SK-N-SH (cell line): ENCODE measurements around the gene WDR62. TPM values are rescaled to one million over a fixed set of nuclear protein-coding genes. Genes with fewer than 3 reads are reported as not detected.

Experiments
- CTCF ChIA-PET: fragments of 300-600, 350-600 bp; formaldehyde crosslinking; extraction: SDS; loops from one replicate; lab custom pipeline; 2021; lab: Yijun Ruan, JAX
- POLR2A ChIA-PET: fragments of 350-600 bp; sonication (Branson Sonifier 250); formaldehyde crosslinking; extraction: SDS; loops from one replicate; lab custom pipeline; 2020; ENCODE audit warnings: antibody characterized with exemption, inconsistent platforms; lab: Yijun Ruan, JAX
- DNase-seq: peaks from one replicate; pipeline ENCODE4 v3.0.0; 2012
- H2AFZ ChIP-seq: fragments of 200-600 bp; sonication (generic); 2 replicates; pipeline ENCODE4 v1.8.1; 2016; ENCODE audit warnings: antibody characterized with exemption, mild to moderate bottlenecking, low read depth
- H3F3A ChIP-seq: fragments of 200-600 bp; sonication (generic); replicated peaks from 2 replicates; pipeline ENCODE3; 2016; ENCODE audit warnings: antibody characterized with exemption, mild to moderate bottlenecking; ENCODE audit not compliant: insufficient read depth
- H3K27ac ChIP-seq, 2 experiments: fragments of 200-500 bp in 1 of 2; fragments of 200-600 bp in 1 of 2; sonication (Bioruptor generic) in 1 of 2; sonication (generic), shearing (Covaris generic) in 1 of 2; 2 replicates each; pipeline versions ENCODE4 v1.5.1 to v1.6.1; 2014 to 2016; ENCODE audit warnings: low read depth in 2 of 2, inconsistent platforms in 1 of 2, low read length in 1 of 2, mild to moderate bottlenecking in 1 of 2, mixed read lengths in 1 of 2
- H3K27me3 ChIP-seq: fragments of 200-600 bp; sonication (generic), shearing (Covaris generic); 2 replicates; pipeline ENCODE4 v1.6.1; 2016; ENCODE audit warnings: mixed run types; ENCODE audit not compliant: insufficient read depth
- H3K36me3 ChIP-seq, 2 experiments: fragments of 200-500 bp in 1 of 2; fragments of 200-600 bp in 1 of 2; sonication (Bioruptor generic) in 1 of 2; sonication (generic) in 1 of 2; replicated peaks in 1 of 2; 2 replicates each; pipeline versions ENCODE3 to v1.5.1; 2014 to 2016; ENCODE audit warnings: low read length in 1 of 2, mild to moderate bottlenecking in 1 of 2; ENCODE audit not compliant: insufficient read depth in 2 of 2, control insufficient read depth in 1 of 2
- H3K4me1 ChIP-seq, 2 experiments: fragments of 200-500 bp in 1 of 2; fragments of 200-600 bp in 1 of 2; sonication (Bioruptor generic) in 1 of 2; sonication (generic), shearing (Covaris generic) in 1 of 2; 2 replicates each; pipeline versions ENCODE4 v1.5.1 to v1.6.1; 2014 to 2016; ENCODE audit warnings: low read depth in 1 of 2, low read length in 1 of 2, mixed run types in 1 of 2; ENCODE audit not compliant: insufficient read depth in 2 of 2, control insufficient read depth in 1 of 2
- H3K4me2 ChIP-seq: fragments of 200-600 bp; sonication (generic), shearing (Covaris generic); 2 replicates; pipeline ENCODE4 v1.6.1; 2017; ENCODE audit warnings: mixed run types
- H3K4me3 ChIP-seq, 2 experiments: fragments of 200-500 bp in 1 of 2; fragments of 200-600 bp in 1 of 2; sonication (Bioruptor generic) in 1 of 2; sonication (generic), shearing (Covaris generic) in 1 of 2; 2 replicates each; pipeline versions ENCODE4 v1.5.1 to v1.8.1; 2014 to 2016; ENCODE audit warnings: low read depth in 2 of 2, inconsistent platforms in 1 of 2, low read length in 1 of 2, mild to moderate bottlenecking in 1 of 2, mixed read lengths in 1 of 2, moderate library complexity in 1 of 2
- H3K79me2 ChIP-seq: fragments of 200-600 bp; sonication (generic); 2 replicates; pipeline ENCODE4 v1.8.1; 2017; ENCODE audit warnings: mild to moderate bottlenecking; ENCODE audit not compliant: insufficient read depth
- H3K9ac ChIP-seq: fragments of 200-600 bp; sonication (generic); 2 replicates; pipeline ENCODE4 v1.6.1; 2017; ENCODE audit warnings: mixed run types
- H3K9me2 ChIP-seq: fragments of 200-600 bp; sonication (generic); 2 replicates; pipeline ENCODE4 v1.6.1; 2017; ENCODE audit warnings: mixed run types
- H3K9me3 ChIP-seq: fragments of 200-600 bp; sonication (generic); 2 replicates; pipeline ENCODE4 v1.6.1; 2017; ENCODE audit warnings: mixed run types, mild to moderate bottlenecking, moderate library complexity
- H4K20me1 ChIP-seq: fragments of 200-600 bp; sonication (generic); 2 replicates; pipeline ENCODE4 v1.6.1; 2017; ENCODE audit warnings: mild to moderate bottlenecking, mixed run types; ENCODE audit not compliant: insufficient read depth
- CHD2 ChIP-seq: fragments of 150-350 bp; IDR thresholded peaks from 2 replicates; pipeline ENCODE4 v1.6.1; 2018; ENCODE audit warnings: low read length; ENCODE audit not compliant: partially characterized antibody
- ELF1 ChIP-seq: IDR thresholded peaks from 2 replicates; pipeline ENCODE4 v1.4.0; 2012
- EZH2phosphoT487 ChIP-seq: fragments of 200-600 bp; sonication (generic); IDR thresholded peaks from 2 replicates; pipeline ENCODE4 v1.6.1; 2017; ENCODE audit warnings: low read depth, mixed run types, mild to moderate bottlenecking, antibody characterized with exemption, moderate library complexity, borderline replicate concordance
- FOSL2 ChIP-seq: IDR thresholded peaks from 2 replicates; pipeline ENCODE4 v1.4.0; 2012; ENCODE audit warnings: low read depth, mild to moderate bottlenecking, moderate library complexity, borderline replicate concordance
- FOXJ3 ChIP-seq: sonication (generic); formaldehyde crosslinking; IDR thresholded peaks from 2 replicates; pipeline ENCODE4 v1.5.1; 2020; ENCODE audit warnings: mild to moderate bottlenecking, missing genetic modification reagents
- FOXM1 ChIP-seq: IDR thresholded peaks from 2 replicates; pipeline ENCODE4 v1.4.0; 2012; ENCODE audit warnings: low read depth, mild to moderate bottlenecking
- GABPA ChIP-seq: IDR thresholded peaks from 2 replicates; pipeline ENCODE4 v1.4.0; 2012; ENCODE audit warnings: low read depth, mild to moderate bottlenecking
- GATA2 ChIP-seq: sonication (generic); formaldehyde crosslinking; IDR thresholded peaks from 2 replicates; pipeline ENCODE4 v1.5.0; 2020; ENCODE audit warnings: mild to moderate bottlenecking, missing genetic modification reagents
- JUND ChIP-seq: IDR thresholded peaks from 2 replicates; pipeline ENCODE4 v1.4.0; 2012
- MEF2A ChIP-seq: IDR thresholded peaks from 2 replicates; pipeline ENCODE4 v1.4.0; 2012; ENCODE audit warnings: low read depth, borderline replicate concordance
- MXI1 ChIP-seq: IDR thresholded peaks from 2 replicates; pipeline ENCODE4 v1.6.1; 2012; ENCODE audit warnings: mild to moderate bottlenecking, low read depth, low read length, improper control_type of control experiment
- NFIC ChIP-seq: IDR thresholded peaks from 2 replicates; pipeline ENCODE4 v1.4.0; 2012; ENCODE audit warnings: borderline replicate concordance
- NRF1 ChIP-seq: IDR thresholded peaks from 2 replicates; pipeline ENCODE4 v1.6.1; 2012; ENCODE audit warnings: low read depth, mild to moderate bottlenecking, low read length
- RAD21 ChIP-seq: IDR thresholded peaks from 2 replicates; pipeline ENCODE4 v1.6.1; 2012; ENCODE audit warnings: mild to moderate bottlenecking, low read length
- RCOR1 ChIP-seq: fragments of 150-350 bp; IDR thresholded peaks from 2 replicates; pipeline ENCODE4 v1.6.1; 2017; ENCODE audit warnings: antibody characterized with exemption, low read length
- RXRA ChIP-seq: IDR thresholded peaks from 2 replicates; pipeline ENCODE4 v1.4.0; 2012; ENCODE audit warnings: low read depth, mild to moderate bottlenecking, borderline replicate concordance
- TCF12 ChIP-seq: IDR thresholded peaks from 2 replicates; pipeline ENCODE4 v1.4.0; 2012
- TEAD4 ChIP-seq: IDR thresholded peaks from 2 replicates; pipeline ENCODE4 v1.4.0; 2012; ENCODE audit warnings: mild to moderate bottlenecking, borderline replicate concordance; ENCODE audit not compliant: insufficient read depth
- YY1 ChIP-seq: IDR thresholded peaks from 2 replicates; pipeline ENCODE4 v1.4.0; 2012; ENCODE audit warnings: low read depth, mild to moderate bottlenecking
- WGBS: methylation state at CpG from one replicate; pipeline ENCODE4 v1.1.6; 2017; ENCODE audit warnings: low lambda C conversion rate; 5-methylcytosine and 5-hydroxymethylcytosine counted together
- polyA plus RNA-seq, 3 experiments: library from polyadenylated mRNA; depleted of rRNA; stranded (reverse); fragments of >200 nt; gene quantifications; 2 replicates each; pipeline ENCODE4 v1.2.3, GENCODE V29; 2012
- TF ChIP-seq, protein P1 (sequence below): fragments of 150-350 bp; IDR thresholded peaks from 2 replicates; pipeline ENCODE4 v1.6.1; 2016; ENCODE audit warnings: mild to moderate bottlenecking, low read depth, low read length
- TF ChIP-seq, protein P2 (sequence below): fragments of 200-600 bp; sonication (generic); IDR thresholded peaks from 2 replicates; pipeline ENCODE4 v1.6.1; 2017; ENCODE audit warnings: antibody characterized with exemption, mild to moderate bottlenecking, moderate library complexity
- TF ChIP-seq, protein P3 (sequence below): IDR thresholded peaks from 2 replicates; pipeline ENCODE4 v1.4.0; 2012; ENCODE audit warnings: low read depth

WDR62 gene
- polyA plus RNA-seq, 1 of the 3 experiments (the other 2 are of a cell fraction): 5.3 TPM

DNA sequence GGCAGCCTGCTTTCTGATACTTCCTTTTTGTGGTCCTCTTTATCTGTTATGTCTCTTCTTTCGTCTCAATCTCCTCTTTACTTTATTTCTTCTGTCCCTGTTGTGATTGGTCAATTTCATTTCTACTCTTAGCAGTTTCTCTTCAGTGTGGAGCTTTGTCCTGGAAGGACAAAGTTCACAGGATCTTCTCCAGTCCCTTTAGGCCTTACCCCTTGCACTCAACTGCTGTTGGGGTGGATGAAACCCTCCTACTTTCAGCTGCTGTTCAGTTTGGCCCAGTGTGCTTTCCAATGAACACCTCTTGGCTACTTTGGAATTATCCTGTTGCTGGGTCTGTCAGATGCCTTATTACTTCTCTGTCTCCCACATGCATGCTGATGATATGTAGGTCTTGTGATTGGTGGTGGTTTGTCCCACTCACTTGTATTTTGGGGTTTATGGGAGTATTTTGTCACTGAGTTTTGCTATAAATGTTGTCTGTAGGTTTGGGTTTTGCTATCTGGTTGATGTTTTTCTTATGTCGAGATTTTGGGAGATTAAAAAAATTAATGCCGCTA lies 24.8 kb downstream of the WDR62 start:
- POLR2A ChIA-PET: interaction anchor here (1.0 kb wide), 1 partner anchor 36 kb away, joined by 3 read pairs; the partner anchor contains the start of genes POLR2I and TBCB
- no peak overlapping the region for H2AFZ ChIP-seq

DNA sequence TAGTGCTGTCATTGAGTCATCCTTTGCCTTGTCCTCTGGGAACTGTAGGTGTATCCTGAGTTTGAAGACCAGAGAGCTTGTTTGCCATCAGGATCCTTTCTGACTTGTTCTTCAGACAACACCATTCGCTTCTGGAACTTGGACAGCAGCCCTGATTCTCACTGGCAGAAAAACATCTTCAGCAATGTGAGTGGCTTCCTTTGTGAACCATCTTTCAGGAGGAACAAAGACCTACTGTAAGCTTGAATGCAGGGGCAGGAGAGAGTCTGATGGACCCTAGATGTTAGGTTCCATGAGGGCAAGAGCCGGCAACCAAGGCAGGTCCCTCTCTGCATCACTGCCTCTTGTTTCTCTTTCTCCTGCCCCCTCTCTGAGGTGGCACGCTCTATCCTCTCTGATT lies 26.7 kb downstream of the WDR62 start:
- POLR2A ChIA-PET: no interaction called here
- no peaks in the 10 kb centered on the region for H3F3A ChIP-seq
- H3K27me3 ChIP-seq: no peaks in the 10 kb centered on the region
- H3K9ac ChIP-seq: no peak overlapping the region
- H3K4me2 ChIP-seq: no peak overlapping the region
- H2AFZ ChIP-seq: no peak overlapping the region
- CTCF ChIA-PET: no interaction called here
- no peaks in the 10 kb centered on the region for H3K79me2 ChIP-seq
- no peaks in the 10 kb centered on the region for H3K4me1 ChIP-seq
- no peaks in the 10 kb centered on the region for H3K9me3 ChIP-seq
- no peak for DNase-seq
- no peak overlapping the region for H3K27ac ChIP-seq
- H3K9me2 ChIP-seq: no peaks in the 10 kb centered on the region
- H3K4me3 ChIP-seq: no peak overlapping the region
- peaks cover 12 to 15% of the 10 kb centered on the region in 2 experiments for H3K36me3 ChIP-seq
- no peak for TF ChIP-seq MXI1
- TF ChIP-seq, protein P1, sequence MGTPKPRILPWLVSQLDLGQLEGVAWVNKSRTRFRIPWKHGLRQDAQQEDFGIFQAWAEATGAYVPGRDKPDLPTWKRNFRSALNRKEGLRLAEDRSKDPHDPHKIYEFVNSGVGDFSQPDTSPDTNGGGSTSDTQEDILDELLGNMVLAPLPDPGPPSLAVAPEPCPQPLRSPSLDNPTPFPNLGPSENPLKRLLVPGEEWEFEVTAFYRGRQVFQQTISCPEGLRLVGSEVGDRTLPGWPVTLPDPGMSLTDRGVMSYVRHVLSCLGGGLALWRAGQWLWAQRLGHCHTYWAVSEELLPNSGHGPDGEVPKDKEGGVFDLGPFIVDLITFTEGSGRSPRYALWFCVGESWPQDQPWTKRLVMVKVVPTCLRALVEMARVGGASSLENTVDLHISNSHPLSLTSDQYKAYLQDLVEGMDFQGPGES: no peak
- no peak for TF ChIP-seq NFIC
- TF ChIP-seq NRF1: no peak
- no peak for TF ChIP-seq RXRA
- TF ChIP-seq TCF12: no peak
- no peak for TF ChIP-seq TEAD4
- no peak for TF ChIP-seq FOXJ3
- no peak for TF ChIP-seq RAD21
- no peak for TF ChIP-seq FOSL2
- TF ChIP-seq RCOR1: no peak
- TF ChIP-seq, protein P2, sequence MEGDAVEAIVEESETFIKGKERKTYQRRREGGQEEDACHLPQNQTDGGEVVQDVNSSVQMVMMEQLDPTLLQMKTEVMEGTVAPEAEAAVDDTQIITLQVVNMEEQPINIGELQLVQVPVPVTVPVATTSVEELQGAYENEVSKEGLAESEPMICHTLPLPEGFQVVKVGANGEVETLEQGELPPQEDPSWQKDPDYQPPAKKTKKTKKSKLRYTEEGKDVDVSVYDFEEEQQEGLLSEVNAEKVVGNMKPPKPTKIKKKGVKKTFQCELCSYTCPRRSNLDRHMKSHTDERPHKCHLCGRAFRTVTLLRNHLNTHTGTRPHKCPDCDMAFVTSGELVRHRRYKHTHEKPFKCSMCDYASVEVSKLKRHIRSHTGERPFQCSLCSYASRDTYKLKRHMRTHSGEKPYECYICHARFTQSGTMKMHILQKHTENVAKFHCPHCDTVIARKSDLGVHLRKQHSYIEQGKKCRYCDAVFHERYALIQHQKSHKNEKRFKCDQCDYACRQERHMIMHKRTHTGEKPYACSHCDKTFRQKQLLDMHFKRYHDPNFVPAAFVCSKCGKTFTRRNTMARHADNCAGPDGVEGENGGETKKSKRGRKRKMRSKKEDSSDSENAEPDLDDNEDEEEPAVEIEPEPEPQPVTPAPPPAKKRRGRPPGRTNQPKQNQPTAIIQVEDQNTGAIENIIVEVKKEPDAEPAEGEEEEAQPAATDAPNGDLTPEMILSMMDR: no peak
- TF ChIP-seq, protein P3, sequence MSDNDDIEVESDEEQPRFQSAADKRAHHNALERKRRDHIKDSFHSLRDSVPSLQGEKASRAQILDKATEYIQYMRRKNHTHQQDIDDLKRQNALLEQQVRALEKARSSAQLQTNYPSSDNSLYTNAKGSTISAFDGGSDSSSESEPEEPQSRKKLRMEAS: no peak
- no peak for TF ChIP-seq GATA2 (CRISPR knock-in tag)
- no peak for TF ChIP-seq GABPA
- no peak for TF ChIP-seq FOXM1
- TF ChIP-seq, all 33 proteins: peak for 0
- H4K20me1 ChIP-seq: no peaks in the 10 kb centered on the region
- WGBS: 97% methylated on average over 3 of the region's 3 CpGs

More for the DNA sequence above, 24.8 kb downstream of the WDR62 start:
- TF ChIP-seq MEF2A (no peak), NRF1 (no peak), JUND (no peak), RCOR1 (no peak), YY1 (no peak), RAD21 (no peak), EZH2phosphoT487 (no peak), FOXM1 (no peak), TEAD4 (no peak), CHD2 (no peak), ELF1 (no peak)
- TF ChIP-seq, protein P3: no peak
- Histone ChIP-seq H3K9me2 (no peaks in the 10 kb centered on the region), H3K79me2 (no peaks in the 10 kb centered on the region), H3K9ac (no peak overlapping the region), H3K9me3 (no peaks in the 10 kb centered on the region), H3K27me3 (no peaks in the 10 kb centered on the region), H3K4me2 (no peak overlapping the region), H3K36me3 (peaks cover 14 to 15% of the 10 kb centered on the region in 2 experiments), H3K4me3 (no peak overlapping the region), H4K20me1 (no peaks in the 10 kb centered on the region), H3F3A (no peaks in the 10 kb centered on the region), H3K27ac (no peak overlapping the region), H3K4me1 (no peaks in the 10 kb centered on the region)
- no peak for DNase-seq
- 97% methylated on average over 3 of the region's 3 CpGs for WGBS
- CTCF ChIA-PET: no interaction called here
